EH (cell line): ENCODE measurements around the gene PHETA1.

Experiments
- DNase-seq: peaks from one replicate; pipeline ENCODE4 v3.0.0-alpha.2; 2015; ENCODE audit warnings: low read depth

The PHETA1 gene

GRCh38 chr12:111368788-111369495 is at the start of gene PHETA1:
Gene PHETA1 (minus strand): TSS chr12:111369095. CDS start chr12:111363427, 5,668 bp downstream.
- peak; percentile 91 for DNase-seq

- no peak for DNase-seq
Observed at GRCh38 chr12:111418594-111418880, 49.6 kb upstream of the PHETA1 start.

GRCh38 chr12:111417784-111418593 is 49.1 kb upstream of the PHETA1 start:
- no peak for DNase-seq

- no peak for DNase-seq
Observed at GRCh38 chr12:111417290-111417689, 48.4 kb upstream of the PHETA1 start.

GRCh38 chr12:111414711-111415252 is 45.9 kb upstream of the PHETA1 start:
- DNase-seq, result no peak

GRCh38 chr12:111413442-111414086 is 44.7 kb upstream of the PHETA1 start:
- DNase-seq, result peak; percentile 89

GRCh38 chr12:111412830-111413441 is 44.0 kb upstream of the PHETA1 start:
- DNase-seq, result no peak

GRCh38 chr12:111412007-111412829 is 43.3 kb upstream of the PHETA1 start:
- DNase-seq, result no peak

GRCh38 chr12:111411185-111411764 is 42.4 kb upstream of the PHETA1 start:
- no peak for DNase-seq

GRCh38 chr12:111410431-111411184 is 41.7 kb upstream of the PHETA1 start:
- peak; percentile 41 for DNase-seq

- DNase-seq, result peak; percentile 91
Observed at GRCh38 chr12:111409780-111410430, 41.0 kb upstream of the PHETA1 start.

GRCh38 chr12:111409403-111409779 is 40.5 kb upstream of the PHETA1 start:
- DNase-seq, result peak; percentile 65

- DNase-seq, result no peak
Observed at GRCh38 chr12:111408686-111409402, 39.9 kb upstream of the PHETA1 start.

GRCh38 chr12:111408116-111408440 is 39.2 kb upstream of the PHETA1 start:
- peak; percentile 51 for DNase-seq

GRCh38 chr12:111407377-111408115 is 38.7 kb upstream of the PHETA1 start:
- DNase-seq, result peak; percentile 29

GRCh38 chr12:111406474-111407376 is 37.8 kb upstream of the PHETA1 start:
- no peak for DNase-seq

GRCh38 chr12:111405859-111406473 is 37.1 kb upstream of the PHETA1 start, which contains the start of gene SH2B3:
Gene SH2B3 (plus strand): TSS chr12:111405923. CDS start chr12:111418146, 12,223 bp downstream.
- DNase-seq, result peak; percentile 78
